IMR-90 (cell line): ENCODE data around the gene SIT1. TPM values are rescaled to one million over a fixed set of nuclear protein-coding genes. Genes with fewer than 3 reads are reported as not detected.

ENCODE experiments used
- ATAC-seq: fragments of 200-7000 bp; cut with Tn5 transposase; 2 replicates; pipeline ENCODE4 v1.9.1; 2020; ENCODE audit warnings: low read depth, mild to moderate bottlenecking, moderate library complexity
- BruUV-seq: library from RNA; stranded (reverse); fragments of 400-500 nt; replicated peaks from 2 replicates; lab custom pipeline; 2021; lab: Mats Ljungman, UMichigan
- CTCF ChIA-PET: fragments of 300-600 bp; formaldehyde crosslinking; extraction: SDS; loops from one replicate; lab custom pipeline; 2021; ENCODE audit warnings: antibody characterized with exemption; lab: Yijun Ruan, JAX
- POLR2A ChIA-PET: fragments of 300-600 bp; sonication (Branson Sonifier 250); formaldehyde crosslinking; loops from one replicate; lab custom pipeline; 2022; ENCODE audit warnings: antibody characterized with exemption; ENCODE audit not compliant: unreplicated experiment; lab: Charles Lee
- DNase-seq: peaks from one replicate; pipeline ENCODE4 v3.0.0; 2013
- H2AFZ ChIP-seq: replicated peaks from 2 replicates; pipeline ENCODE3; 2013; ENCODE audit warnings: low read length, mild to moderate bottlenecking; ENCODE audit not compliant: poor library complexity
- H2AK5ac ChIP-seq: 2 replicates; pipeline ENCODE4 v1.6.1; 2013; ENCODE audit warnings: low read depth, low read length, inconsistent platforms
- H2AK9ac ChIP-seq: replicated peaks from 2 replicates; pipeline ENCODE3; 2013; ENCODE audit warnings: mild to moderate bottlenecking, low read depth, low read length, moderate library complexity; ENCODE audit not compliant: poor library complexity
- H2BK120ac ChIP-seq: 2 replicates; pipeline ENCODE4 v1.6.1; 2013; ENCODE audit warnings: low read depth, low read length, inconsistent platforms
- H2BK15ac ChIP-seq: 3 replicates; pipeline ENCODE4 v1.6.1; 2013; ENCODE audit warnings: low read depth, low read length, inconsistent platforms
- H2BK20ac ChIP-seq: 2 replicates; pipeline ENCODE4 v1.6.1; 2013; ENCODE audit warnings: low read depth, mild to moderate bottlenecking, inconsistent platforms, low read length, moderate library complexity
- H2BK5ac ChIP-seq: 2 replicates; pipeline ENCODE4 v1.6.1; 2013; ENCODE audit warnings: mild to moderate bottlenecking, low read depth, low read length, inconsistent platforms; ENCODE audit not compliant: poor library complexity, severe bottlenecking
- H3K14ac ChIP-seq: replicated peaks from 2 replicates; pipeline ENCODE4 v1.6.1; 2013; ENCODE audit warnings: low read depth, low read length, inconsistent platforms
- H3K18ac ChIP-seq: 2 replicates; pipeline ENCODE4 v1.6.1; 2013; ENCODE audit warnings: low read depth, low read length, control low read depth
- H3K23ac ChIP-seq: 2 replicates; pipeline ENCODE4 v1.6.1; 2013; ENCODE audit warnings: low read depth, low read length, inconsistent platforms
- H3K27ac ChIP-seq: 2 replicates; pipeline ENCODE4 v1.5.1; 2013; ENCODE audit warnings: mild to moderate bottlenecking, control low read depth, low read length; ENCODE audit not compliant: insufficient read depth
- H3K27me3 ChIP-seq: 2 replicates; pipeline ENCODE4 v1.6.1; 2013; ENCODE audit warnings: low read length; ENCODE audit not compliant: control insufficient read depth, insufficient read depth
- H3K36me3 ChIP-seq: 2 replicates; pipeline ENCODE4 v1.6.1; 2013; ENCODE audit warnings: low read length, mixed read lengths; ENCODE audit not compliant: control insufficient read depth, insufficient read depth
- H3K4ac ChIP-seq: 2 replicates; pipeline ENCODE4 v1.6.1; 2013; ENCODE audit warnings: low read depth, low read length, inconsistent platforms
- H3K4me1 ChIP-seq: 2 replicates; pipeline ENCODE4 v1.6.1; 2013; ENCODE audit warnings: low read length, mixed read lengths; ENCODE audit not compliant: control insufficient read depth, insufficient read depth
- H3K4me2 ChIP-seq: 2 replicates; pipeline ENCODE4 v1.6.1; 2013; ENCODE audit warnings: low read depth, mild to moderate bottlenecking, control low read depth, low read length, moderate library complexity
- H3K4me3 ChIP-seq: 2 replicates; pipeline ENCODE4 v1.5.1; 2013; ENCODE audit warnings: low read depth, mild to moderate bottlenecking, control low read depth, low read length, moderate library complexity; ENCODE audit not compliant: insufficient read depth
- H3K56ac ChIP-seq: 2 replicates; pipeline ENCODE4 v1.6.1; 2013; ENCODE audit warnings: low read length, inconsistent platforms; ENCODE audit not compliant: insufficient read depth; ENCODE audit errors: extremely low read depth
- H3K79me1 ChIP-seq, 2 experiments: 2 replicates each; pipeline ENCODE4 v1.6.1; 2013; ENCODE audit warnings: low read length in 2 of 2, inconsistent platforms in 1 of 2, low read depth in 1 of 2
- H3K9ac ChIP-seq: 2 replicates; pipeline ENCODE4 v1.6.1; 2013; ENCODE audit warnings: low read depth, low read length, control low read depth
- H3K9me1 ChIP-seq: 2 replicates; pipeline ENCODE4 v1.6.1; 2013; ENCODE audit warnings: low read length, inconsistent platforms; ENCODE audit not compliant: insufficient read depth
- H3K9me3 ChIP-seq: 2 replicates; pipeline ENCODE4 v1.6.1; 2013; ENCODE audit warnings: low read length; ENCODE audit not compliant: control insufficient read depth, insufficient read depth
- H4K20me1 ChIP-seq: 2 replicates; pipeline ENCODE4 v1.6.1; 2013; ENCODE audit warnings: low read length, inconsistent platforms; ENCODE audit not compliant: insufficient read depth
- H4K5ac ChIP-seq: 2 replicates; pipeline ENCODE4 v1.6.1; 2013; ENCODE audit warnings: mild to moderate bottlenecking, low read depth, low read length, control low read depth
- H4K8ac ChIP-seq, 2 experiments: 2 replicates each; pipeline ENCODE4 v1.6.1; 2013; ENCODE audit warnings: low read depth in 2 of 2, low read length in 2 of 2, control low read depth in 1 of 2, inconsistent platforms in 1 of 2
- H4K91ac ChIP-seq: 2 replicates; pipeline ENCODE4 v1.6.1; 2013; ENCODE audit warnings: low read depth, low read length, inconsistent platforms; ENCODE audit not compliant: insufficient read depth
- POLR2A ChIP-seq: IDR thresholded peaks from 2 replicates; pipeline ENCODE4 v1.6.1; 2012; ENCODE audit warnings: mild to moderate bottlenecking, low read depth, low read length
- RCOR1 ChIP-seq: IDR thresholded peaks from 2 replicates; pipeline ENCODE4 v1.6.1; 2012; ENCODE audit warnings: mild to moderate bottlenecking, low read length, improper control_type of control experiment; ENCODE audit not compliant: insufficient replicate concordance
- WGBS, 2 experiments: methylation state at CpG; one replicate each; pipeline versions ENCODE4 v1.1.5 to v1.1.7; 2013; ENCODE audit warnings: missing lambda C conversion rate in 2 of 2; ENCODE audit not compliant: insufficient read length in 1 of 2; ENCODE audit errors: extremely low coverage in 2 of 2; 5-methylcytosine and 5-hydroxymethylcytosine counted together
- dilution Hi-C: fragments of 300-500 bp; cut with HindIII; formaldehyde crosslinking; loops from one replicate; pipeline ENCODE4 v1.14.3; 2018; ENCODE audit warnings: low sequenced_read_pairs; ENCODE audit not compliant: unreplicated experiment
- in situ Hi-C: fragments of 300-500 bp; cut with MboI; formaldehyde crosslinking; loops from 3 replicates; pipeline ENCODE4 v1.14.3; 2019; ENCODE audit warnings: low sequenced_read_pairs, inconsistent platforms, mixed read lengths
- intact Hi-C: fragments of 100-400 bp; cut with micrococcal nuclease; formaldehyde crosslinking; loops from 2 replicates; pipeline ENCODE4 v1.10.0; 2022
- polyA plus RNA-seq, 3 experiments: library from polyadenylated mRNA; depleted of rRNA; stranded (reverse); fragments of >200 nt; gene quantifications; 2 replicates each; pipeline ENCODE4 v1.2.3, GENCODE V29; 2012; ENCODE audit warnings: low replicate concordance in 1 of 3
- total RNA-seq: library from RNA; depleted of rRNA; stranded (reverse); fragments of >200 nt; gene quantifications from 2 replicates; pipeline ENCODE4 v1.2.3, GENCODE V29; 2012
- TF ChIP-seq, protein P1 (sequence below): fragments of 150-350 bp; IDR thresholded peaks from 2 replicates; pipeline ENCODE4 v1.6.1; 2017; ENCODE audit warnings: mild to moderate bottlenecking, antibody characterized with exemption, low read length, low read depth
- TF ChIP-seq, protein P2 (sequence below): conservative IDR thresholded peaks from 2 replicates; pipeline ENCODE4 v1.5.1; 2012; ENCODE audit warnings: mild to moderate bottlenecking, low read depth, low read length, improper control_type of control experiment

Gene SIT1
- total and polyA plus RNA-seq, 2 of the 4 experiments (the other 2 are of a cell fraction), result not detected

DNA sequence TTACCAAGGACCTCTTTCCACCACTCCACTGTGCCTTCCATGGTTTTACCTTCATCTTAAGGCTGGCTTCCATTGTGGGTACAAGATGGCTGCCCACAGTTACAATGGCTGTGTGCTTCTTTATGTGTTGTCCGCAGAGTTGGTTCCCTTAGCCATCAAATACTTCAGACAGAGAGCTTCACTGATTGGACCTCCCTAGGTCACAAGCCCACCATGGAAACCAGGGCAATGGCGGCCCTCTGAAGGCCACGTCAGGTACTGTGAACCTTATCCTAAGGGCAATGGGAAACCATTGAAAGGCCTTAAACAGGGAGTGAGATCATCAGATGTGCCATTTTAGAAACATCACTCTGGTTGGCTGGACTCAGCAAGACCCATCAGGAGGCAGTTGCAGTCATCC, 17.2 kb upstream of the SIT1 start:
- dilution Hi-C loops, result no loop called here
- H2AFZ ChIP-seq, result peak overlapping the region; percentile 17
- no peak overlapping the region for H3K14ac ChIP-seq
- no peak overlapping the region for H3K27ac ChIP-seq
- H3K27me3 ChIP-seq, result no peaks in the 10 kb centered on the region
- peak overlapping the region; percentile 13; the same call in 1 of the 2 replicates for H2AK5ac ChIP-seq
- H3K9ac ChIP-seq, result no peak overlapping the region
- no peak overlapping the region; the same call in 1 of the 2 replicates for H2BK20ac ChIP-seq
- in situ Hi-C loops, result no loop called here
- H3K4me1 ChIP-seq, result peaks cover 22% of the 10 kb centered on the region
- H2BK15ac ChIP-seq, result no peak overlapping the region; the same call in 2 of the 3 replicates
- ChIA-PET CTCF (no interaction called here), POLR2A (no interaction called here)
- peaks cover 27% of the 10 kb centered on the region for H3K9me1 ChIP-seq
- no peak overlapping the region for H2AK9ac ChIP-seq
- H3K23ac ChIP-seq, result no peak overlapping the region
- no peak overlapping the region for H3K4ac ChIP-seq
- H3K36me3 ChIP-seq, result no peaks in the 10 kb centered on the region
- no TSS peak for BruUV-seq
- H3K18ac ChIP-seq, result no peak overlapping the region
- H3K79me1 ChIP-seq, result peaks cover 15 to 26% of the 10 kb centered on the region in 2 experiments; a peak in 3 of 4 replicates
- no peak overlapping the region for H3K56ac ChIP-seq
- H4K91ac ChIP-seq, result no peak overlapping the region
- intact Hi-C loops, result no loop called here
- H2BK5ac ChIP-seq, result no peak overlapping the region
- H4K20me1 ChIP-seq, result no peaks in the 10 kb centered on the region
- H2BK120ac ChIP-seq, result 0 out of 2 replicates have a peak overlapping the region, but pooled peaks have one; percentile 24
- H4K5ac ChIP-seq, result no peak overlapping the region
- no peaks in the 10 kb centered on the region for H3K9me3 ChIP-seq
- no peak for ATAC-seq
- H3K4me3 ChIP-seq, result no peak overlapping the region
- TF ChIP-seq, protein P1, sequence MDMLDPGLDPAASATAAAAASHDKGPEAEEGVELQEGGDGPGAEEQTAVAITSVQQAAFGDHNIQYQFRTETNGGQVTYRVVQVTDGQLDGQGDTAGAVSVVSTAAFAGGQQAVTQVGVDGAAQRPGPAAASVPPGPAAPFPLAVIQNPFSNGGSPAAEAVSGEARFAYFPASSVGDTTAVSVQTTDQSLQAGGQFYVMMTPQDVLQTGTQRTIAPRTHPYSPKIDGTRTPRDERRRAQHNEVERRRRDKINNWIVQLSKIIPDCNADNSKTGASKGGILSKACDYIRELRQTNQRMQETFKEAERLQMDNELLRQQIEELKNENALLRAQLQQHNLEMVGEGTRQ, result no peak
- TF ChIP-seq RCOR1, result no peak
- no peak for TF ChIP-seq POLR2A
- TF ChIP-seq, protein P2, sequence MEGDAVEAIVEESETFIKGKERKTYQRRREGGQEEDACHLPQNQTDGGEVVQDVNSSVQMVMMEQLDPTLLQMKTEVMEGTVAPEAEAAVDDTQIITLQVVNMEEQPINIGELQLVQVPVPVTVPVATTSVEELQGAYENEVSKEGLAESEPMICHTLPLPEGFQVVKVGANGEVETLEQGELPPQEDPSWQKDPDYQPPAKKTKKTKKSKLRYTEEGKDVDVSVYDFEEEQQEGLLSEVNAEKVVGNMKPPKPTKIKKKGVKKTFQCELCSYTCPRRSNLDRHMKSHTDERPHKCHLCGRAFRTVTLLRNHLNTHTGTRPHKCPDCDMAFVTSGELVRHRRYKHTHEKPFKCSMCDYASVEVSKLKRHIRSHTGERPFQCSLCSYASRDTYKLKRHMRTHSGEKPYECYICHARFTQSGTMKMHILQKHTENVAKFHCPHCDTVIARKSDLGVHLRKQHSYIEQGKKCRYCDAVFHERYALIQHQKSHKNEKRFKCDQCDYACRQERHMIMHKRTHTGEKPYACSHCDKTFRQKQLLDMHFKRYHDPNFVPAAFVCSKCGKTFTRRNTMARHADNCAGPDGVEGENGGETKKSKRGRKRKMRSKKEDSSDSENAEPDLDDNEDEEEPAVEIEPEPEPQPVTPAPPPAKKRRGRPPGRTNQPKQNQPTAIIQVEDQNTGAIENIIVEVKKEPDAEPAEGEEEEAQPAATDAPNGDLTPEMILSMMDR, result no peak
- no peak for DNase-seq
- H4K8ac ChIP-seq, result no peak overlapping the region
- no peak overlapping the region for H3K4me2 ChIP-seq
- 94% methylated on average over 2 of the region's 3 CpGs; no CpG with 5 or more reads in 1 of the 2 experiments for WGBS, 2 experiments
